ENCODE measurements around the gene MAS1L.

Gene MAS1L

GRCh38 chr6:29507319-29507718 lies 19.6 kb upstream of the MAS1L start:
- peaks cover 3% of the 10 kb centered on the region for H3K27me3 ChIP-seq (ENCODE audit: control insufficient read depth, insufficient read depth, low read length)
- H3K36me3 ChIP-seq (ENCODE audit: control insufficient read depth, insufficient read depth, low read length), result no peaks in the 10 kb centered on the region
- H3K9ac ChIP-seq (ENCODE audit: low read length), result no peak overlapping the region
- H3K9me3 ChIP-seq (ENCODE audit: control insufficient read depth, low read length), result no peaks in the 10 kb centered on the region
- no peak overlapping the region for H3K4me3 ChIP-seq (ENCODE audit: low read length)
- no peaks in the 10 kb centered on the region for H3K4me1 ChIP-seq (ENCODE audit: control insufficient read depth, insufficient read depth, low read length)

- H3K4me3 ChIP-seq (ENCODE audit: low read length), result no peak overlapping the region
- no peaks in the 10 kb centered on the region for H3K4me1 ChIP-seq (ENCODE audit: control insufficient read depth, insufficient read depth, low read length)
- no peaks in the 10 kb centered on the region for H3K9me3 ChIP-seq (ENCODE audit: control insufficient read depth, low read length)
- peaks cover 3% of the 10 kb centered on the region for H3K27me3 ChIP-seq (ENCODE audit: control insufficient read depth, insufficient read depth, low read length)
- no peak overlapping the region for H3K9ac ChIP-seq (ENCODE audit: low read length)
- no peaks in the 10 kb centered on the region for H3K36me3 ChIP-seq (ENCODE audit: control insufficient read depth, insufficient read depth, low read length)
These were observed 18.8 kb upstream of the MAS1L start for GRCh38 chr6:29506446-29507067.

GRCh38 chr6:29505808-29506207 lies 18.1 kb upstream of the MAS1L start:
- no peaks in the 10 kb centered on the region for H3K4me1 ChIP-seq (ENCODE audit: control insufficient read depth, insufficient read depth, low read length)
- peaks cover 3% of the 10 kb centered on the region for H3K27me3 ChIP-seq (ENCODE audit: control insufficient read depth, insufficient read depth, low read length)
- no peaks in the 10 kb centered on the region for H3K36me3 ChIP-seq (ENCODE audit: control insufficient read depth, insufficient read depth, low read length)

DNA sequence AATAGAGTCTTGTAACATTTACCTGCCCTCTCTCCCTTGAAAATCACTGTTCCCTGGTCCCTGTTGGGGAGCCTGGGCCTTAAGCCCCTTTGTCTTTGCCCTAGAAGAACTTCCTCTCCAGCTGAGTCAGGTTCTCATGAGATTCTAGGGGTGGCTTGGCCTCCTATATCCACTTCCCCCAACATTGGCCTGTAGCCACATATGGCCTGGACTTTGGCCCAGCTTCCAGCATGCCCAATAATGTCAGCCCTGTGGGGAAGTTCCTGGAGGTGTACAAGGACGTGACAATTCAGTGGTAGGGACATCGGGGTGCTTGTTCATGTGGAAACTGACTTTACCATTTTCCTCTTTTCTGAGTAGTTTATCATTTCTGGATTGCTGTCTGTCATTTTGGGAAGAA lies 17.2 kb upstream of the MAS1L start:
- Histone ChIP-seq H3K4me3 (ENCODE audit: low read length) (no peak overlapping the region), H3K27me3 (ENCODE audit: control insufficient read depth, insufficient read depth, low read length) (peaks cover 3% of the 10 kb centered on the region), H3K9me3 (ENCODE audit: control insufficient read depth, low read length) (no peaks in the 10 kb centered on the region), H3K9ac (ENCODE audit: low read length) (no peak overlapping the region), H3K36me3 (ENCODE audit: control insufficient read depth, insufficient read depth, low read length) (no peaks in the 10 kb centered on the region), H3K4me1 (ENCODE audit: control insufficient read depth, insufficient read depth, low read length) (no peaks in the 10 kb centered on the region)

More at GRCh38 chr6:29505808-29506207, 18.1 kb upstream of the MAS1L start:
- H3K9ac ChIP-seq (ENCODE audit: low read length), result no peak overlapping the region
- no peak overlapping the region for H3K4me3 ChIP-seq (ENCODE audit: low read length)
- no peaks in the 10 kb centered on the region for H3K9me3 ChIP-seq (ENCODE audit: control insufficient read depth, low read length)

DNA sequence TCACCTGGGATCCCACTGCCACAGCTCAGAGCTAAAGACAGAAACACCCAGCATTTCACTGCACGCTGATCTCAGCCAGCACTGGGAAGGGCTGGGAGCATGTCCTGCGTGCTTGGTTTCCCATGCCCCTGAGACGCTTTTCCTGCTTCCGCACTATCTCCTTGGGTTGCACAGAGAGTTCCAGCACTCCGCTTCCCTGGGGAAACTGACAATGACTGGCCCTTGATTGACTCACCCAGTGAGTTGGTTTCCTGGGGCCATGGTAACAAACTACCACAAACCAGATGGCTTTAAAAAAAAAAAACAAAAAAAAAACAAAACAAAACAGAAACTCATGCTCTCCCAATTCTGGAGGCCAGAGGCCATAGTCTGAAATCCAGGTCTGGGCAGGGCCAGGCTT lies 14.8 kb upstream of the MAS1L start:
- Histone ChIP-seq H3K9ac (ENCODE audit: low read length) (no peak overlapping the region), H3K27me3 (ENCODE audit: control insufficient read depth, insufficient read depth, low read length) (peaks cover 3% of the 10 kb centered on the region), H3K4me1 (ENCODE audit: control insufficient read depth, insufficient read depth, low read length) (no peaks in the 10 kb centered on the region), H3K4me3 (ENCODE audit: low read length) (no peak overlapping the region), H3K36me3 (ENCODE audit: control insufficient read depth, insufficient read depth, low read length) (no peaks in the 10 kb centered on the region), H3K9me3 (ENCODE audit: control insufficient read depth, low read length) (no peaks in the 10 kb centered on the region)

GRCh38 chr6:29502181-29502580 lies 14.4 kb upstream of the MAS1L start:
- Histone ChIP-seq H3K27me3 (ENCODE audit: control insufficient read depth, insufficient read depth, low read length) (peaks cover 3% of the 10 kb centered on the region), H3K9me3 (ENCODE audit: control insufficient read depth, low read length) (no peaks in the 10 kb centered on the region), H3K4me3 (ENCODE audit: low read length) (no peak overlapping the region), H3K9ac (ENCODE audit: low read length) (no peak overlapping the region), H3K4me1 (ENCODE audit: control insufficient read depth, insufficient read depth, low read length) (no peaks in the 10 kb centered on the region), H3K36me3 (ENCODE audit: control insufficient read depth, insufficient read depth, low read length) (no peaks in the 10 kb centered on the region)

GRCh38 chr6:29501106-29501505 lies 13.3 kb upstream of the MAS1L start:
- H3K27me3 ChIP-seq (ENCODE audit: control insufficient read depth, insufficient read depth, low read length), result peaks cover 3% of the 10 kb centered on the region
- H3K9ac ChIP-seq (ENCODE audit: low read length), result no peak overlapping the region
- no peaks in the 10 kb centered on the region for H3K36me3 ChIP-seq (ENCODE audit: control insufficient read depth, insufficient read depth, low read length)
- H3K9me3 ChIP-seq (ENCODE audit: control insufficient read depth, low read length), result no peaks in the 10 kb centered on the region
- no peaks in the 10 kb centered on the region for H3K4me1 ChIP-seq (ENCODE audit: control insufficient read depth, insufficient read depth, low read length)
- no peak overlapping the region for H3K4me3 ChIP-seq (ENCODE audit: low read length)

- H3K27me3 ChIP-seq (ENCODE audit: control insufficient read depth, insufficient read depth, low read length), result peaks cover 3% of the 10 kb centered on the region
- H3K9ac ChIP-seq (ENCODE audit: low read length), result no peak overlapping the region
- H3K4me3 ChIP-seq (ENCODE audit: low read length), result no peak overlapping the region
- H3K36me3 ChIP-seq (ENCODE audit: control insufficient read depth, insufficient read depth, low read length), result no peaks in the 10 kb centered on the region
- no peaks in the 10 kb centered on the region for H3K4me1 ChIP-seq (ENCODE audit: control insufficient read depth, insufficient read depth, low read length)
- H3K9me3 ChIP-seq (ENCODE audit: control insufficient read depth, low read length), result no peaks in the 10 kb centered on the region
These were observed 12.8 kb upstream of the MAS1L start for GRCh38 chr6:29500594-29500993.

DNA sequence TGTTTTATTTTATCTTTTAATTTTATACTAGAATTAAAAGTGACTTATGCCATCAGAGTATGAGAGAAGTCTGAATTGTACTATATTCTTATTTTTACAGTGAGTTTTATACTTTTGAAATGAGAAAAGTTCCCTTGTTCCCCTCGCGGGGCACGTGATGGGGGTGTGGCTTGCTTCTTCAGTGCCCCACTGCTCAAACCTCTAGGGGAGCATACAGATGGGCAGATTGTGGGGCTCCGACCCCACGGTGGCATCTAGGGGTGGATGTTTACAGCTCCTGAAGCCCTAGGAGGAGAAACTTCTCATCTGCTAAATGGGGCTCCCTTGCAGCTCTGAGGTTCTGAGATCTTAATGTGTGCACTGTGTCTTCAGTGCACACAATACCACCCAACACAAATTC lies 11.9 kb upstream of the MAS1L start:
- H3K4me1 ChIP-seq (ENCODE audit: control insufficient read depth, insufficient read depth, low read length), result no peaks in the 10 kb centered on the region
- no peak overlapping the region for H3K9ac ChIP-seq (ENCODE audit: low read length)
- H3K27me3 ChIP-seq (ENCODE audit: control insufficient read depth, insufficient read depth, low read length), result peaks cover 3% of the 10 kb centered on the region

DNA sequence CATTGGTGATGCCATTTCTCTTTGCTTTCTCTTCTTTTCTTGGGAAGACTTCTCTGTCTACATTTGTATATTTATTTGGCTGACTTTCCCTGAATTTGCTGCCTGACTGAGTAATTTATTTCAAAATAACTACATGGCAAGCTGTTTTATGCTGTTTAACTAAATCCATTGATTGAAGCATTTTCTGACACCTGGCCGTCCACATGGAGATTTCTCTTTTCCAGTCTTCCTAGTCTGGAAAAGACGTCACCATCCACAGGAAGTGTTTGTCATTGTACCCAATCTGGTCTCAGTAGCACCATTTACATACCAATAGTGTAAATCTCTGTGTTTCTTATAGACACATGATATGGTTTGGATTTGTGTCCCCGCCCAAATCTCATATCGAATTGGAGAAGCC lies 9.2 kb upstream of the MAS1L start:
- Histone ChIP-seq H3K4me3 (ENCODE audit: low read length) (no peak overlapping the region), H3K9ac (ENCODE audit: low read length) (no peak overlapping the region), H3K36me3 (ENCODE audit: control insufficient read depth, insufficient read depth, low read length) (no peaks in the 10 kb centered on the region), H3K9me3 (ENCODE audit: control insufficient read depth, low read length) (no peaks in the 10 kb centered on the region), H3K27me3 (ENCODE audit: control insufficient read depth, insufficient read depth, low read length) (no peaks in the 10 kb centered on the region), H3K4me1 (ENCODE audit: control insufficient read depth, insufficient read depth, low read length) (no peaks in the 10 kb centered on the region)

More for the DNA sequence above, 11.9 kb upstream of the MAS1L start:
- Histone ChIP-seq H3K36me3 (ENCODE audit: control insufficient read depth, insufficient read depth, low read length) (no peaks in the 10 kb centered on the region), H3K9me3 (ENCODE audit: control insufficient read depth, low read length) (no peaks in the 10 kb centered on the region), H3K4me3 (ENCODE audit: low read length) (no peak overlapping the region)

GRCh38 chr6:29495571-29495970 lies 7.8 kb upstream of the MAS1L start:
- no peaks in the 10 kb centered on the region for H3K27me3 ChIP-seq (ENCODE audit: control insufficient read depth, insufficient read depth, low read length)
- no peak overlapping the region for H3K9ac ChIP-seq (ENCODE audit: low read length)

GRCh38 chr6:29494131-29494530 lies 6.4 kb upstream of the MAS1L start:
- H3K9me3 ChIP-seq (ENCODE audit: control insufficient read depth, low read length), result no peaks in the 10 kb centered on the region
- no peaks in the 10 kb centered on the region for H3K36me3 ChIP-seq (ENCODE audit: control insufficient read depth, insufficient read depth, low read length)
- no peaks in the 10 kb centered on the region for H3K4me1 ChIP-seq (ENCODE audit: control insufficient read depth, insufficient read depth, low read length)
- H3K4me3 ChIP-seq (ENCODE audit: low read length), result no peak overlapping the region
- H3K27me3 ChIP-seq (ENCODE audit: control insufficient read depth, insufficient read depth, low read length), result no peaks in the 10 kb centered on the region
- H3K9ac ChIP-seq (ENCODE audit: low read length), result no peak overlapping the region

More at GRCh38 chr6:29495571-29495970, 7.8 kb upstream of the MAS1L start:
- H3K4me1 ChIP-seq (ENCODE audit: control insufficient read depth, insufficient read depth, low read length), result no peaks in the 10 kb centered on the region
- no peak overlapping the region for H3K4me3 ChIP-seq (ENCODE audit: low read length)
- H3K9me3 ChIP-seq (ENCODE audit: control insufficient read depth, low read length), result no peaks in the 10 kb centered on the region
- H3K36me3 ChIP-seq (ENCODE audit: control insufficient read depth, insufficient read depth, low read length), result no peaks in the 10 kb centered on the region

- H3K4me1 ChIP-seq (ENCODE audit: control insufficient read depth, insufficient read depth, low read length), result no peaks in the 10 kb centered on the region
- H3K4me3 ChIP-seq (ENCODE audit: low read length), result no peak overlapping the region
- no peaks in the 10 kb centered on the region for H3K9me3 ChIP-seq (ENCODE audit: control insufficient read depth, low read length)
- no peak overlapping the region for H3K9ac ChIP-seq (ENCODE audit: low read length)
- no peaks in the 10 kb centered on the region for H3K36me3 ChIP-seq (ENCODE audit: control insufficient read depth, insufficient read depth, low read length)
- H3K27me3 ChIP-seq (ENCODE audit: control insufficient read depth, insufficient read depth, low read length), result no peaks in the 10 kb centered on the region
These were observed 5.5 kb upstream of the MAS1L start for GRCh38 chr6:29493261-29493660.
